Measurements from ENCODE around the gene PLCD1.

Gene PLCD1

GRCh38 chr3:37986479-37987314 lies 42.7 kb downstream of the PLCD1 start:
- TF ChIP-seq CTCF (IDR thresholded peaks at IDR 0.05), result no peak

- 0 out of 2 replicates have a peak, but pooled peaks have one; percentile 10 for TF ChIP-seq CTCF (IDR thresholded peaks at IDR 0.05)
Observed at GRCh38 chr3:37985637-37986320, 43.7 kb downstream of the PLCD1 start.

- no peak for TF ChIP-seq CTCF (IDR thresholded peaks at IDR 0.05)
Observed at GRCh38 chr3:37984596-37984995, 44.8 kb downstream of the PLCD1 start.

GRCh38 chr3:37984051-37984450 lies 45.4 kb downstream of the PLCD1 start:
- no peak for TF ChIP-seq CTCF (IDR thresholded peaks at IDR 0.05)

- no peak for TF ChIP-seq CTCF (IDR thresholded peaks at IDR 0.05)
Observed at GRCh38 chr3:37982331-37982730, 47.1 kb downstream of the PLCD1 start.

GRCh38 chr3:37981348-37981664 lies 48.1 kb downstream of the PLCD1 start:
- no peak for TF ChIP-seq CTCF (IDR thresholded peaks at IDR 0.05)

- TF ChIP-seq CTCF (IDR thresholded peaks at IDR 0.05), result no peak
Observed at GRCh38 chr3:37980462-37981347, 48.7 kb downstream of the PLCD1 start.
